ENCODE data around the gene USHBP1. TPM values are rescaled to one million over a fixed set of nuclear protein-coding genes. Genes with fewer than 3 reads are reported as not detected.

The USHBP1 gene
- total and polyA plus RNA-seq, 2 donors (not counting 1 experiment from before 2014, with no cell fraction given): 0.39 TPM; not detected in 1

- DNase-seq (no peak), ATAC-seq (ENCODE audit: low read depth) (no peak)
- 37% methylated on average over 8 of the region's 16 CpGs for WGBS (ENCODE audit: insufficient coverage)
- Histone ChIP-seq H3K79me2 (ENCODE audit: control insufficient read depth, insufficient read depth, low read length) (no peaks in the 10 kb centered on the region), H3K27me3 (replicated peaks in 1 of 4; ENCODE audit: control extremely low read depth in 1 of 4, control insufficient read depth in 3 of 4, insufficient read depth in 4 of 4, low read length in 3 of 4) (no peaks in the 10 kb centered on the region), H3K4me3 (ENCODE audit: control extremely low read depth in 1 of 5, extremely low read depth in 1 of 5, insufficient read depth in 1 of 5, low read depth in 2 of 5, low read length in 4 of 5) (peak overlapping the region; percentile 41 to 94 (median 80)), H2AFZ (ENCODE audit: insufficient read depth, low read depth, low read length, poor library complexity, severe bottlenecking) (peak overlapping the region; percentile 81), H3K9me3 (ENCODE audit: control extremely low read depth in 1 of 3, control insufficient read depth in 2 of 3, insufficient read depth in 1 of 3, low read length in 2 of 3) (peaks cover 0 to under 1% (median 0%) of the 10 kb centered on the region in 3 donors), H4K20me1 (ENCODE audit: control insufficient read depth, insufficient read depth, low read length, poor library complexity, severe bottlenecking) (no peaks in the 10 kb centered on the region), H3K9ac (ENCODE audit: low read length) (peak overlapping the region; percentile 89), H3K4me1 (ENCODE audit: control insufficient read depth in 2 of 2, insufficient read depth in 2 of 2, low read length in 2 of 2) (peaks cover 10 to 30% of the 10 kb centered on the region in 2 donors), H3K36me3 (replicated peaks in 1 of 2; ENCODE audit: control extremely low read depth in 1 of 2, control insufficient read depth in 1 of 2, extremely low read depth in 1 of 2, insufficient read depth in 2 of 2, low read length in 1 of 2) (peaks cover 0 to 44% of the 10 kb centered on the region in 2 experiments), H3K4me2 (replicated peaks; ENCODE audit: low read depth, low read length, poor library complexity, severe bottlenecking) (peak overlapping the region; percentile 76), H3K27ac (ENCODE audit: low read length in 2 of 2) (peak overlapping the region; percentile 91)
- H3K4me3 Mint-ChIP-seq: peak overlapping the region; percentile 92
- peaks cover 22% of the 10 kb centered on the region for H3K4me1 Mint-ChIP-seq
- H3K27ac Mint-ChIP-seq: peak overlapping the region; percentile 97
- intact Hi-C loops (cut with micrococcal nuclease): loop anchor here (1.0 kb wide), 4 partner anchors 12 to 123 kb away; partner anchors contain the start of genes BABAM1, GTPBP3 and OCEL1
- ChIA-PET POLR2A (interaction anchor here (0.6 to 1.8 kb wide), 21 partner anchors 9 to 555 kb away, joined by 3 to 29 read pairs (median 5); partner anchors contain the start of genes MRPL34, MYO9B, NR2F6 and OCEL1), CTCF (interaction anchor here (0.7 to 3.0 kb wide), 12 partner anchors 9 to 148 kb away, joined by 3 to 13 read pairs (median 4); partner anchors contain the start of genes DDA1, MRPL34 and OCEL1)
- H3K9me3 Mint-ChIP-seq (ENCODE audit: insufficient read depth): no peaks in the 10 kb centered on the region
- TF ChIP-seq, protein P1, sequence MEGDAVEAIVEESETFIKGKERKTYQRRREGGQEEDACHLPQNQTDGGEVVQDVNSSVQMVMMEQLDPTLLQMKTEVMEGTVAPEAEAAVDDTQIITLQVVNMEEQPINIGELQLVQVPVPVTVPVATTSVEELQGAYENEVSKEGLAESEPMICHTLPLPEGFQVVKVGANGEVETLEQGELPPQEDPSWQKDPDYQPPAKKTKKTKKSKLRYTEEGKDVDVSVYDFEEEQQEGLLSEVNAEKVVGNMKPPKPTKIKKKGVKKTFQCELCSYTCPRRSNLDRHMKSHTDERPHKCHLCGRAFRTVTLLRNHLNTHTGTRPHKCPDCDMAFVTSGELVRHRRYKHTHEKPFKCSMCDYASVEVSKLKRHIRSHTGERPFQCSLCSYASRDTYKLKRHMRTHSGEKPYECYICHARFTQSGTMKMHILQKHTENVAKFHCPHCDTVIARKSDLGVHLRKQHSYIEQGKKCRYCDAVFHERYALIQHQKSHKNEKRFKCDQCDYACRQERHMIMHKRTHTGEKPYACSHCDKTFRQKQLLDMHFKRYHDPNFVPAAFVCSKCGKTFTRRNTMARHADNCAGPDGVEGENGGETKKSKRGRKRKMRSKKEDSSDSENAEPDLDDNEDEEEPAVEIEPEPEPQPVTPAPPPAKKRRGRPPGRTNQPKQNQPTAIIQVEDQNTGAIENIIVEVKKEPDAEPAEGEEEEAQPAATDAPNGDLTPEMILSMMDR (IDR thresholded peaks at IDR 0.05): no peak
- no peak for TF ChIP-seq EZH2 (IDR thresholded peaks at IDR 0.05; ENCODE audit: borderline replicate concordance, insufficient read depth, low read depth, low read length, poor library complexity, severe bottlenecking)
- no peaks in the 10 kb centered on the region for H3K27me3 Mint-ChIP-seq
Measured at GRCh38 chr19:17214508-17215126, 49.9 kb downstream of the USHBP1 start.

DNA sequence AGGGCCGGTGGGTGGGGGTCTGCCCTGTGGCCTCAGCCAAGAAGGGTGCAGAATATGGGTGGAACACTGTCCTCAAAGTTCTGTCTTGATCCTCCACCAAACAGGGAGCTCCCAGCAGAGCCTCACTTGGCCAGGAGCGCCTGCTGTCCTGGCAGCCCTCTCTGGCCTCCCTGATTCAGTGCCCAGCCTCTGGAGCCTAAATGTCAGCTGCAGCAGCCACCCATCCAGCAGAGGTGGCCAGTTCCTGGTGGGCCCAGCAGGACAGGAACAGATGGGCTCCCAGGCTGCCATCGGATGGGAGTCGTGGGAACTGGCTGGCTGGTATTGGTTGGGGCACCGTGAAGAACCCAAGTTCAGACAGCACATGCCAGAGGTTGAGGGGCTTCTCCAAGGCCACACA lies 51.2 kb downstream of the USHBP1 start:
- peaks cover 26% of the 10 kb centered on the region for H3K4me1 Mint-ChIP-seq
- no peak overlapping the region for H3K4me3 Mint-ChIP-seq
- H3K79me2 ChIP-seq (ENCODE audit: control insufficient read depth, insufficient read depth, low read length): no peaks in the 10 kb centered on the region
- H3K4me3 ChIP-seq (ENCODE audit: control extremely low read depth in 1 of 5, extremely low read depth in 1 of 5, insufficient read depth in 1 of 5, low read depth in 2 of 5, low read length in 4 of 5): no peak overlapping the region
- DNase-seq (peak; percentile 14), ATAC-seq (ENCODE audit: low read depth) (no peak)
- no peak overlapping the region for H3K27ac ChIP-seq (ENCODE audit: low read length in 2 of 2)
- no peak overlapping the region for H2AFZ ChIP-seq (ENCODE audit: insufficient read depth, low read depth, low read length, poor library complexity, severe bottlenecking)
- H3K9me3 Mint-ChIP-seq (ENCODE audit: insufficient read depth): no peaks in the 10 kb centered on the region
- no peaks in the 10 kb centered on the region for H4K20me1 ChIP-seq (ENCODE audit: control insufficient read depth, insufficient read depth, low read length, poor library complexity, severe bottlenecking)
- H3K27me3 Mint-ChIP-seq: no peaks in the 10 kb centered on the region
- ChIA-PET POLR2A (interaction anchor here (0.7 kb wide), 2 partner anchors 54 to 103 kb away, joined by 3 to 5 read pairs; no protein-coding TSS in a partner anchor), CTCF (no interaction called here)
- intact Hi-C loops (cut with micrococcal nuclease): no loop called here
- peaks cover 0 to 55% of the 10 kb centered on the region in 2 experiments for H3K36me3 ChIP-seq (replicated peaks in 1 of 2; ENCODE audit: control extremely low read depth in 1 of 2, control insufficient read depth in 1 of 2, extremely low read depth in 1 of 2, insufficient read depth in 2 of 2, low read length in 1 of 2)
- WGBS (ENCODE audit: insufficient coverage): 97% methylated on average over 4 of the region's 5 CpGs
- no peak overlapping the region for H3K4me2 ChIP-seq (replicated peaks; ENCODE audit: low read depth, low read length, poor library complexity, severe bottlenecking)
- peaks cover 0 to 6% (median 0%) of the 10 kb centered on the region in 3 donors for H3K9me3 ChIP-seq (ENCODE audit: control extremely low read depth in 1 of 3, control insufficient read depth in 2 of 3, insufficient read depth in 1 of 3, low read length in 2 of 3)
- TF ChIP-seq, protein P1 (IDR thresholded peaks at IDR 0.05): no peak
- no peak for TF ChIP-seq EZH2 (IDR thresholded peaks at IDR 0.05; ENCODE audit: borderline replicate concordance, insufficient read depth, low read depth, low read length, poor library complexity, severe bottlenecking)
- no peaks in the 10 kb centered on the region for H3K27me3 ChIP-seq (replicated peaks in 1 of 4; ENCODE audit: control extremely low read depth in 1 of 4, control insufficient read depth in 3 of 4, insufficient read depth in 4 of 4, low read length in 3 of 4)
- H3K9ac ChIP-seq (ENCODE audit: low read length): no peak overlapping the region
- peaks cover 10 to 30% of the 10 kb centered on the region in 2 donors for H3K4me1 ChIP-seq (ENCODE audit: control insufficient read depth in 2 of 2, insufficient read depth in 2 of 2, low read length in 2 of 2)
- H3K27ac Mint-ChIP-seq: peak overlapping the region; percentile 37

Data from B cell (primary cell).